Suprapubic skin (tissue), 4 donors: ENCODE results near the gene SHISA9. TPM values are rescaled to one million over a fixed set of nuclear protein-coding genes. Genes with fewer than 3 reads are reported as not detected.

Experiments used
- DNase-seq, 2 donors: peaks; one replicate each; pipeline ENCODE4 v3.0.0-alpha.2; 2019; ENCODE audit warnings: low spot score in 2 of 2
- H3K27ac ChIP-seq: fragments of 200-600 bp; sonication (generic); one replicate; pipeline ENCODE4 v1.5.1; 2019
- H3K27me3 ChIP-seq: fragments of 200-600 bp; sonication (generic); one replicate; pipeline ENCODE4 v1.5.1; 2019
- H3K36me3 ChIP-seq: fragments of 200-600 bp; sonication (generic); one replicate; pipeline ENCODE4 v1.5.1; 2019
- H3K4me1 ChIP-seq: fragments of 200-600 bp; sonication (generic); one replicate; pipeline ENCODE4 v1.5.1; 2019
- H3K4me3 ChIP-seq: fragments of 200-600 bp; sonication (generic); one replicate; pipeline ENCODE4 v1.5.1; 2019; ENCODE audit warnings: mild to moderate bottlenecking
- H3K9me3 ChIP-seq: fragments of 200-600 bp; sonication (generic); one replicate; pipeline ENCODE4 v1.5.1; 2019
- CTCF ChIP-seq, 2 donors: fragments of 200-600 bp in 1 of 2; fragments of 450-650 bp in 1 of 2; sonication (generic) in 1 of 2; IDR thresholded peaks; one replicate each; pipeline ENCODE4 v1.5.1; 2016 to 2019; ENCODE audit warnings: antibody characterized with exemption in 2 of 2, mild to moderate bottlenecking in 1 of 2, moderate library complexity in 1 of 2
- EP300 ChIP-seq: sonication (generic); formaldehyde crosslinking; IDR thresholded peaks from one replicate; pipeline ENCODE4 v1.6.1; 2017; ENCODE audit warnings: antibody characterized with exemption
- POLR2A ChIP-seq, 2 donors: fragments of 450-650 bp; IDR thresholded peaks; one replicate each; pipeline ENCODE4 v1.6.1; 2017; ENCODE audit warnings: antibody characterized with exemption in 2 of 2, mild to moderate bottlenecking in 2 of 2, moderate library complexity in 2 of 2
- POLR2AphosphoS5 ChIP-seq, 3 donors: sonication (generic); formaldehyde crosslinking; IDR thresholded peaks; one replicate each; pipeline ENCODE4 v1.6.1; 2017; ENCODE audit warnings: antibody characterized with exemption in 3 of 3
- WGBS: methylation state at CpG from one replicate; pipeline ENCODE4 v1.1.5; 2018; 5-methylcytosine and 5-hydroxymethylcytosine counted together
- total RNA-seq, 4 donors: library from RNA; depleted of rRNA; stranded (reverse); fragments of >200 nt; gene quantifications; one replicate each; pipeline ENCODE4 v1.1.0, GENCODE V29; 2016

Gene SHISA9
- total RNA-seq, 4 donors from 2014 or later = 0.26 to 1.9 (median 1.2) TPM

GRCh38 chr16:13186813-13187212 is 285.4 kb downstream of the SHISA9 start:
- WGBS = 66% methylated on average over 5 of the region's 5 CpGs
- Histone ChIP-seq H3K4me1 (no peaks in the 10 kb centered on the region), H3K36me3 (no peaks in the 10 kb centered on the region), H3K9me3 (no peaks in the 10 kb centered on the region), H3K27ac (no peak overlapping the region), H3K27me3 (no peaks in the 10 kb centered on the region), H3K4me3 (no peak overlapping the region)
- DNase-seq = no peak
- TF ChIP-seq POLR2A (IDR thresholded peaks at IDR 0.05) = no peak
- TF ChIP-seq POLR2AphosphoS5 (IDR thresholded peaks at IDR 0.05) = no peak
- no peak for TF ChIP-seq CTCF (IDR thresholded peaks at IDR 0.05)
- no peak for TF ChIP-seq EP300

GRCh38 chr16:13189250-13189649 is 287.9 kb downstream of the SHISA9 start:
- WGBS = 78% methylated on average over 7 of the region's 7 CpGs
- Histone ChIP-seq H3K9me3 (no peaks in the 10 kb centered on the region), H3K27me3 (no peaks in the 10 kb centered on the region), H3K4me3 (no peak overlapping the region), H3K36me3 (no peaks in the 10 kb centered on the region), H3K4me1 (no peaks in the 10 kb centered on the region), H3K27ac (no peak overlapping the region)
- DNase-seq = no peak
- TF ChIP-seq EP300 = no peak
- no peak for TF ChIP-seq POLR2AphosphoS5 (IDR thresholded peaks at IDR 0.05)
- TF ChIP-seq CTCF (IDR thresholded peaks at IDR 0.05) = no peak
- TF ChIP-seq POLR2A (IDR thresholded peaks at IDR 0.05) = no peak

- H3K4me3 ChIP-seq = no peak overlapping the region
These were observed 292.3 kb downstream of the SHISA9 start for GRCh38 chr16:13193721-13194120.

GRCh38 chr16:13194766-13195165 is 293.4 kb downstream of the SHISA9 start:
- no peaks in the 10 kb centered on the region for H3K9me3 ChIP-seq
- DNase-seq = no peak
- H3K36me3 ChIP-seq = no peaks in the 10 kb centered on the region
- H3K27ac ChIP-seq = no peak overlapping the region
- H3K4me1 ChIP-seq = no peaks in the 10 kb centered on the region
- WGBS = 64% methylated on average over 2 of the region's 2 CpGs
- no peaks in the 10 kb centered on the region for H3K27me3 ChIP-seq
- H3K4me3 ChIP-seq = no peak overlapping the region
- TF ChIP-seq POLR2AphosphoS5 (IDR thresholded peaks at IDR 0.05) (no peak), POLR2A (IDR thresholded peaks at IDR 0.05) (no peak), CTCF (IDR thresholded peaks at IDR 0.05) (no peak), EP300 (no peak)

More at GRCh38 chr16:13193721-13194120, 292.3 kb downstream of the SHISA9 start:
- TF ChIP-seq CTCF (IDR thresholded peaks at IDR 0.05) (no peak), EP300 (no peak), POLR2A (IDR thresholded peaks at IDR 0.05) (no peak), POLR2AphosphoS5 (IDR thresholded peaks at IDR 0.05) (no peak)
- DNase-seq = no peak
- H3K36me3 ChIP-seq = no peaks in the 10 kb centered on the region
- no peaks in the 10 kb centered on the region for H3K9me3 ChIP-seq
- no peaks in the 10 kb centered on the region for H3K27me3 ChIP-seq
- H3K27ac ChIP-seq = no peak overlapping the region
- WGBS = 88% methylated on average over 1 of the region's 1 CpG
- no peaks in the 10 kb centered on the region for H3K4me1 ChIP-seq

GRCh38 chr16:13203725-13204124 is 302.3 kb downstream of the SHISA9 start:
- no peak overlapping the region for H3K27ac ChIP-seq
- H3K9me3 ChIP-seq = no peaks in the 10 kb centered on the region
- no peaks in the 10 kb centered on the region for H3K36me3 ChIP-seq
- no peak for DNase-seq
- no peak overlapping the region for H3K4me3 ChIP-seq
- H3K27me3 ChIP-seq = no peaks in the 10 kb centered on the region
- H3K4me1 ChIP-seq = no peaks in the 10 kb centered on the region
- TF ChIP-seq POLR2AphosphoS5 (IDR thresholded peaks at IDR 0.05) (no peak), EP300 (no peak), POLR2A (IDR thresholded peaks at IDR 0.05) (no peak), CTCF (IDR thresholded peaks at IDR 0.05) (no peak)
